Neural cell (in vitro differentiated cells): ENCODE data around the gene NRN1L.

ENCODE experiments used
- EP300 ChIP-seq: fragments of 450-650 bp; conservative IDR thresholded peaks from 2 replicates; pipeline ENCODE4 v1.6.1; 2014; ENCODE audit warnings: antibody characterized with exemption, mild to moderate bottlenecking, moderate library complexity; ENCODE audit not compliant: poor library complexity, severe bottlenecking
- EZH2 ChIP-seq: fragments of 200-600, 300-800 bp; shearing (Covaris generic), sonication (generic); IDR thresholded peaks from 2 replicates; pipeline ENCODE4 v1.6.1; 2014; ENCODE audit warnings: antibody characterized with exemption, low read length, borderline replicate concordance, mild to moderate bottlenecking; ENCODE audit not compliant: insufficient read depth, poor library complexity, severe bottlenecking
- MXI1 ChIP-seq: fragments of 450-650 bp; conservative IDR thresholded peaks from 2 replicates; pipeline ENCODE4 v1.6.1; 2014; ENCODE audit warnings: antibody characterized with exemption, mild to moderate bottlenecking; ENCODE audit not compliant: poor library complexity, severe bottlenecking
- POLR2AphosphoS5 ChIP-seq: IDR thresholded peaks from 2 replicates; pipeline ENCODE4 v1.6.1; 2012
- RAD21 ChIP-seq: fragments of 450-650 bp; conservative IDR thresholded peaks from 2 replicates; pipeline ENCODE4 v1.6.1; 2014; ENCODE audit warnings: antibody characterized with exemption, mild to moderate bottlenecking, moderate library complexity
- SMC3 ChIP-seq: fragments of 450-650 bp; conservative IDR thresholded peaks from 2 replicates; pipeline ENCODE4 v1.6.1; 2014; ENCODE audit warnings: antibody characterized with exemption, mild to moderate bottlenecking, moderate library complexity; ENCODE audit not compliant: poor library complexity
- TAF1 ChIP-seq: IDR thresholded peaks from 2 replicates; pipeline ENCODE4 v1.6.1; 2012; ENCODE audit warnings: low read depth
- TF ChIP-seq, protein P1 (sequence below): IDR thresholded peaks from 2 replicates; pipeline ENCODE4 v1.6.1; 2012; ENCODE audit warnings: borderline replicate concordance
- TF ChIP-seq, protein P2 (sequence below): fragments of 450-650 bp; IDR thresholded peaks from 2 replicates; pipeline ENCODE4 v1.5.1; 2014; ENCODE audit warnings: antibody characterized with exemption, mild to moderate bottlenecking, moderate library complexity; ENCODE audit not compliant: poor library complexity, severe bottlenecking

DNA sequence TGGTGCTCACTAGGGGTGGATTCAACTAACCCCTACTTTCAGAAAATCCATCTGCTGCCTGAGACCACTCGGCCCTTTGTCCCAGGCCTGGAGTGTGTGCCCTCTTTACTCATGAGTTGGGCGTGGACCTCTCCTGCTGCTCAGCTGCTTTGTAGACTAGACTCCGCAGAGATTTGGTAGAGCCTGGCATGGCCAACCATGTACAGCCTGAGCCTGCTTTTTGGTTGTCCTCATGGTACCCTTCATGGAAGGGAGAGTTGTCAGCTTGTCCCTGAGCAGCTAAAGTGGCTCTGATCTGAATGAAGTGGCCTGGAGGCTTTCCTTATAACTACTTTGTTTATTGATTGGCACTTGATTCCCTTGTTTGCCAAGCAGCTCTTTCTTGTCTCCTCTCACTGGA lies 10.3 kb upstream of the NRN1L start:
- TF ChIP-seq POLR2AphosphoS5 (no peak), MXI1 (no peak), EZH2 (no peak), EP300 (no peak), TAF1 (no peak), RAD21 (no peak), SMC3 (no peak)
- TF ChIP-seq, protein P1, sequence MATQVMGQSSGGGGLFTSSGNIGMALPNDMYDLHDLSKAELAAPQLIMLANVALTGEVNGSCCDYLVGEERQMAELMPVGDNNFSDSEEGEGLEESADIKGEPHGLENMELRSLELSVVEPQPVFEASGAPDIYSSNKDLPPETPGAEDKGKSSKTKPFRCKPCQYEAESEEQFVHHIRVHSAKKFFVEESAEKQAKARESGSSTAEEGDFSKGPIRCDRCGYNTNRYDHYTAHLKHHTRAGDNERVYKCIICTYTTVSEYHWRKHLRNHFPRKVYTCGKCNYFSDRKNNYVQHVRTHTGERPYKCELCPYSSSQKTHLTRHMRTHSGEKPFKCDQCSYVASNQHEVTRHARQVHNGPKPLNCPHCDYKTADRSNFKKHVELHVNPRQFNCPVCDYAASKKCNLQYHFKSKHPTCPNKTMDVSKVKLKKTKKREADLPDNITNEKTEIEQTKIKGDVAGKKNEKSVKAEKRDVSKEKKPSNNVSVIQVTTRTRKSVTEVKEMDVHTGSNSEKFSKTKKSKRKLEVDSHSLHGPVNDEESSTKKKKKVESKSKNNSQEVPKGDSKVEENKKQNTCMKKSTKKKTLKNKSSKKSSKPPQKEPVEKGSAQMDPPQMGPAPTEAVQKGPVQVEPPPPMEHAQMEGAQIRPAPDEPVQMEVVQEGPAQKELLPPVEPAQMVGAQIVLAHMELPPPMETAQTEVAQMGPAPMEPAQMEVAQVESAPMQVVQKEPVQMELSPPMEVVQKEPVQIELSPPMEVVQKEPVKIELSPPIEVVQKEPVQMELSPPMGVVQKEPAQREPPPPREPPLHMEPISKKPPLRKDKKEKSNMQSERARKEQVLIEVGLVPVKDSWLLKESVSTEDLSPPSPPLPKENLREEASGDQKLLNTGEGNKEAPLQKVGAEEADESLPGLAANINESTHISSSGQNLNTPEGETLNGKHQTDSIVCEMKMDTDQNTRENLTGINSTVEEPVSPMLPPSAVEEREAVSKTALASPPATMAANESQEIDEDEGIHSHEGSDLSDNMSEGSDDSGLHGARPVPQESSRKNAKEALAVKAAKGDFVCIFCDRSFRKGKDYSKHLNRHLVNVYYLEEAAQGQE: no peak
- TF ChIP-seq, protein P2, sequence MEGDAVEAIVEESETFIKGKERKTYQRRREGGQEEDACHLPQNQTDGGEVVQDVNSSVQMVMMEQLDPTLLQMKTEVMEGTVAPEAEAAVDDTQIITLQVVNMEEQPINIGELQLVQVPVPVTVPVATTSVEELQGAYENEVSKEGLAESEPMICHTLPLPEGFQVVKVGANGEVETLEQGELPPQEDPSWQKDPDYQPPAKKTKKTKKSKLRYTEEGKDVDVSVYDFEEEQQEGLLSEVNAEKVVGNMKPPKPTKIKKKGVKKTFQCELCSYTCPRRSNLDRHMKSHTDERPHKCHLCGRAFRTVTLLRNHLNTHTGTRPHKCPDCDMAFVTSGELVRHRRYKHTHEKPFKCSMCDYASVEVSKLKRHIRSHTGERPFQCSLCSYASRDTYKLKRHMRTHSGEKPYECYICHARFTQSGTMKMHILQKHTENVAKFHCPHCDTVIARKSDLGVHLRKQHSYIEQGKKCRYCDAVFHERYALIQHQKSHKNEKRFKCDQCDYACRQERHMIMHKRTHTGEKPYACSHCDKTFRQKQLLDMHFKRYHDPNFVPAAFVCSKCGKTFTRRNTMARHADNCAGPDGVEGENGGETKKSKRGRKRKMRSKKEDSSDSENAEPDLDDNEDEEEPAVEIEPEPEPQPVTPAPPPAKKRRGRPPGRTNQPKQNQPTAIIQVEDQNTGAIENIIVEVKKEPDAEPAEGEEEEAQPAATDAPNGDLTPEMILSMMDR: no peak
